ENCODE results near the gene JUN.

Gene JUN

DNA sequence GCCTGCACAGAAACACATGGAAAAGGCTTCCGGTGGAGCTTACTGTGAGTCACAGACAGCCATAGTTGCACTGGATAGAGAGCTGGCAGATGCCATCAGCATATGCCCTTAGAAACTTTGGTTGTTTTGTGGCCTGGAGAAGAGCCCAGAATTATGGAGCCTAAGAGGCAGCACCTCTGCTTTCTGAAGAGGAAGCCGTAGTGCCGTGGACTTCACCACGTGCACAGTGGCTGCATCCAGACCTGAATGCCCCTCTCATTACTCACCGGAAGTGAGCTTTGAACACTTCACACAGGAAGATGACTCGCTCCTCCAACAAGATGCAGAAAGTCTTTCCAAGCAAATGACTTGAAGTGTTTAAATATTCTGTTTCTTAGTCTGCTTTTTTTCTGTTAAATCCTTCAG is 28.4 kb downstream of the JUN start:
- no peaks in the 10 kb centered on the region for H3K9me3 ChIP-seq
- DNase-seq = peak; percentile 75 to 91
- peak overlapping the region; percentile 71 to 72 for H3K27ac ChIP-seq
- TF ChIP-seq, protein P1, sequence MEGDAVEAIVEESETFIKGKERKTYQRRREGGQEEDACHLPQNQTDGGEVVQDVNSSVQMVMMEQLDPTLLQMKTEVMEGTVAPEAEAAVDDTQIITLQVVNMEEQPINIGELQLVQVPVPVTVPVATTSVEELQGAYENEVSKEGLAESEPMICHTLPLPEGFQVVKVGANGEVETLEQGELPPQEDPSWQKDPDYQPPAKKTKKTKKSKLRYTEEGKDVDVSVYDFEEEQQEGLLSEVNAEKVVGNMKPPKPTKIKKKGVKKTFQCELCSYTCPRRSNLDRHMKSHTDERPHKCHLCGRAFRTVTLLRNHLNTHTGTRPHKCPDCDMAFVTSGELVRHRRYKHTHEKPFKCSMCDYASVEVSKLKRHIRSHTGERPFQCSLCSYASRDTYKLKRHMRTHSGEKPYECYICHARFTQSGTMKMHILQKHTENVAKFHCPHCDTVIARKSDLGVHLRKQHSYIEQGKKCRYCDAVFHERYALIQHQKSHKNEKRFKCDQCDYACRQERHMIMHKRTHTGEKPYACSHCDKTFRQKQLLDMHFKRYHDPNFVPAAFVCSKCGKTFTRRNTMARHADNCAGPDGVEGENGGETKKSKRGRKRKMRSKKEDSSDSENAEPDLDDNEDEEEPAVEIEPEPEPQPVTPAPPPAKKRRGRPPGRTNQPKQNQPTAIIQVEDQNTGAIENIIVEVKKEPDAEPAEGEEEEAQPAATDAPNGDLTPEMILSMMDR (IDR thresholded peaks at IDR 0.05) = no peak
- intact Hi-C loops (cut with DNase I; ENCODE audit: low total_unique reads) = no loop called here
- H3K27me3 ChIP-seq = no peaks in the 10 kb centered on the region
- H3K4me1 ChIP-seq = peaks cover 0 to 31% (median 22%) of the 10 kb centered on the region in 4 donors
- peak overlapping the region in 1 of 2 donors; percentile 21 for H3K4me3 ChIP-seq
- no peaks in the 10 kb centered on the region for H3K36me3 ChIP-seq

DNA sequence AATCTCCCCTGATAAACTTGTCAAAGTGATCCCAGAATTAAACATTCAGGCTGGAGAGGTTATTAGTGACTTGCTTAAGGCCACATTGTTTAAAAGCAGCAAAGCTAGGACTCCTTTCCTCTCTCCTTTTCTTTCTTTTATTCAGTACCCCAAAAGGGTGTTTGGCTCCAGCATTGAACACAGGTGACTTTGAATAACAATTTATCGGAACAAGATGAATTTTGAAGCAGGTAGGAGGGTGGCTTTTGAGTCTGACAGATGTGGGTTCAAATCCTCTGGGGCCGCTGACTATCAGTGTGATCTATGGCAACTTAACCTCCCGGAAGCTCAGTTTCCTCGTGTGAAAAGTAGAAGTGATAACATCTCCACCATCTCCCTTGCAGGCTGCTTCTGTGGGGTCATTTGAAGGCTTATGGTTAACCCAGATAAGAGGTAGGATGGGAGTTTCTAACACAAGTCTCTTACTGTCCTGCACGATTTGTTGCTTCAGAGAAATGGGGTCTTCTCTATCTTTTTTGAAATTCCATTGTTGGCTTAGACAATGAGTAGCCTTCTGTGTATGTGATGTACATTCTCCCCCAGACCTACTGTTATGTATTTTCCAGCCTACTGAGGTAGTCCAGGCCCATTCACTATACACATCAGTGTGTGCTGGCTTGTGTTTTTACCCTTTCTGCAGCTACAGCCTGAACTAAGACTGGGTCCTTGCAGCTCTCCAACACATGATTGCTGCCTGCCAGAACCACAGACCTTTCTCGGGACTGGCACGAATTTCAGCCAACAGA is 29.0 kb downstream of the JUN start:
- intact Hi-C loops (cut with DNase I; ENCODE audit: low total_unique reads) = no loop called here
- TF ChIP-seq, protein P1 (IDR thresholded peaks at IDR 0.05) = no peak
- no peaks in the 10 kb centered on the region for H3K9me3 ChIP-seq
- H3K4me1 ChIP-seq = peaks cover 0 to 31% (median 22%) of the 10 kb centered on the region in 4 donors
- peak overlapping the region; percentile 71 to 72 for H3K27ac ChIP-seq
- no peaks in the 10 kb centered on the region for H3K36me3 ChIP-seq
- peak overlapping the region in 1 of 2 donors; percentile 21 for H3K4me3 ChIP-seq
- no peak for DNase-seq
- no peaks in the 10 kb centered on the region for H3K27me3 ChIP-seq

DNA sequence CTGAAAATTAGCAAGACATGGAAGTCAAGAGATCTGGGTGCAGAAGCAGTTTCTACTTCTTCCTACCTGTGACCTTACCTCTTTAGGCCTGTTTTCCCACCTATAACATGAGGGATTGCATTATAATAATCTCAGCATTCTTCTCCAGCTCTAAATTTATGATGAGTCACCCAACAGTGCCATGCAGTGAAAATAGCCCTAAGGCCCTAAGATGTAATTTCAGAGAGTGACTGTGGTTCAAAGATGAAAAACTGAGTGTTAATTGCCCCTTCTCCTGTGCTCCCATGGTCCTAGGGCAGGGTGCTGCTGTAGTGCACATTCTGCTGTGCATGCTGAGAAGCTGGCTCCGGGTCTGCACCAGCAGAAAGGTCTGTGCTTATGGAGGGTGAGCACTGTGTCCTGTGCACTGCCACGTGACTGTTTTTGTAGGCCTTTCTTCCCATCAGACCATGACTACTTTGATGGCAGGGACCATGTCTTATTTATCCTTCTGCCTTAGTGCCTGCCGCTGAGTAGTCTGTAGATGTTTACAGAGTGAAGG is 29.7 kb downstream of the JUN start:
- TF ChIP-seq, protein P1 (IDR thresholded peaks at IDR 0.05) = no peak
- H3K27ac ChIP-seq = peak overlapping the region; percentile 71 to 72
- no peak for DNase-seq
- peaks cover 0 to 31% (median 22%) of the 10 kb centered on the region in 4 donors for H3K4me1 ChIP-seq
- no peaks in the 10 kb centered on the region for H3K27me3 ChIP-seq
- no peaks in the 10 kb centered on the region for H3K9me3 ChIP-seq
- H3K36me3 ChIP-seq = no peaks in the 10 kb centered on the region
- intact Hi-C loops (cut with DNase I; ENCODE audit: low total_unique reads) = no loop called here
- no peak overlapping the region for H3K4me3 ChIP-seq

DNA sequence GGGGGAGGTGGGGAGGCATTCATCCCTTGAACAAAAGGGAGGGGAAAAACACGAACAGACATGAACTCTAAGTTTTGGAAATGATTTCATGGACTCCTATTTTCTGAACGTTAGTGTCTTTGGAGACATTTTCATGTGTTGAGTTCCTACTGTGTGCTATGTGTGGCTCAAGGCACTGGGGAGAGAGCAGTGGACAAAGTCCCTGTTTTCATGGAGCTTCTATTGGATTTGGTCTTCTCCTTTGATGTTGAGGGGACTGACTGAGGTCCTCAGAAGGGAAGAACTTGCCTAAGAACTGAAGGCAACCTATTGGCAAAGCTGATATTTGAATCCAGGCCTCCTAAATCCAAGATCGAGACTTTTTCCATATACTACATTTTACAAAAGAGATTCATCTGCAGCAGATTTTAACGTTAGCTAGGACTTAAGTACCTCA is 30.4 kb downstream of the JUN start:
- no peaks in the 10 kb centered on the region for H3K9me3 ChIP-seq
- H3K27me3 ChIP-seq = no peaks in the 10 kb centered on the region
- H3K27ac ChIP-seq = no peak overlapping the region
- no peaks in the 10 kb centered on the region for H3K36me3 ChIP-seq
- no peak overlapping the region for H3K4me3 ChIP-seq
- TF ChIP-seq, protein P1 (IDR thresholded peaks at IDR 0.05) = no peak
- H3K4me1 ChIP-seq = peaks cover 0 to 31% (median 22%) of the 10 kb centered on the region in 4 donors
- no peak for DNase-seq
- intact Hi-C loops (cut with DNase I; ENCODE audit: low total_unique reads) = no loop called here

DNA sequence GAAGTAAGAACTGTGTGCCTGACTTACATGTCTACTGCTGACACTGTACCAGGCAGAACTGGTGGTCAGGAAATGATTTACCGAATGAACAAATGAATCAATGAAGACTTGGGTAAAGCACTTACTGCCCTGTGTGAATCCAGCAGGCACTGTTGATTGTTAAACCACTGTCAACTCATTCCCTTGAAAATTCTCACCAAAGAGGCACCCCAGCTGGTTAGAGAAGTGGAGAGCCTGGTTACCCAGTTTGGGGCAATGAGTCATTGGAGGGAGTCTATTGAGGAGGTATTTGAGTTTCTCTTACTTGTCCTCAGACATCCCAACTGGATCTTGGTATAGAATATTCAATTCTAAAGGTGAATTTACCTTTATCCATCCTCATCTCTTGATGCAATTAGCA is 34.2 kb downstream of the JUN start:
- Histone ChIP-seq H3K27me3 (no peaks in the 10 kb centered on the region), H3K4me1 (peaks cover 0 to 15% (median 6%) of the 10 kb centered on the region in 4 donors), H3K36me3 (no peaks in the 10 kb centered on the region), H3K9me3 (no peaks in the 10 kb centered on the region), H3K27ac (no peak overlapping the region), H3K4me3 (no peak overlapping the region)
- DNase-seq = no peak
- intact Hi-C loops (cut with DNase I; ENCODE audit: low total_unique reads) = loop anchor here (10.0 kb wide), 1 partner anchor 945 kb away; no protein-coding TSS in a partner anchor
- TF ChIP-seq, protein P1 (IDR thresholded peaks at IDR 0.05) = no peak

Data from tibial artery (tissue), 4 donors.